WTC11 (cell line): Measurements from ENCODE around the gene HPDL. TPM values are rescaled to one million over a fixed set of nuclear protein-coding genes. Genes with fewer than 3 reads are reported as not detected.

Source experiments
- ATAC-seq: fragments of 200-7000 bp; cut with Tn5 transposase; 2 replicates; pipeline ENCODE4 v1.10.0; 2021; ENCODE audit warnings: mild to moderate bottlenecking, moderate library complexity
- CTCF ChIA-PET: fragments of 300-600 bp; sonication (Branson Sonifier 250); formaldehyde crosslinking; loops from one replicate; lab custom pipeline; 2021; ENCODE audit warnings: antibody characterized with exemption; lab: Charles Lee
- POLR2A ChIA-PET: fragments of 350-600 bp; sonication (Branson Sonifier 250); formaldehyde crosslinking; loops from one replicate; lab custom pipeline; 2021; ENCODE audit warnings: antibody characterized with exemption; lab: Charles Lee
- DNase-seq: peaks from one replicate; pipeline ENCODE4 v3.0.0; 2021; ENCODE audit warnings: low spot score
- H3K27ac Mint-ChIP-seq: 2 replicates; pipeline ENCODE4 v1.8.0; 2021; ENCODE audit warnings: mixed read lengths
- H3K27me3 Mint-ChIP-seq: 2 replicates; pipeline ENCODE4 v1.8.0; 2021; ENCODE audit warnings: low read depth, mild to moderate bottlenecking, moderate library complexity, mixed read lengths
- H3K36me3 Mint-ChIP-seq: 2 replicates; pipeline ENCODE4 v1.8.0; 2021; ENCODE audit warnings: mixed read lengths
- H3K4me1 Mint-ChIP-seq: 2 replicates; pipeline ENCODE4 v1.8.0; 2022; ENCODE audit warnings: mixed read lengths
- H3K4me3 Mint-ChIP-seq: 2 replicates; pipeline ENCODE4 v1.8.0; 2021; ENCODE audit warnings: mild to moderate bottlenecking, moderate library complexity, mixed read lengths
- H3K9me3 Mint-ChIP-seq: 2 replicates; pipeline ENCODE4 v1.8.0; 2021; ENCODE audit warnings: mixed read lengths
- CREM ChIP-seq: sonication (generic); formaldehyde crosslinking; IDR thresholded peaks from 2 replicates; pipeline ENCODE4 v1.8.1; 2022; ENCODE audit warnings: mild to moderate bottlenecking, missing genetic modification reagents, moderate library complexity
- FOXP1 ChIP-seq: sonication (generic); formaldehyde crosslinking; IDR thresholded peaks from 2 replicates; pipeline ENCODE4 v1.8.0; 2022; ENCODE audit warnings: missing genetic modification reagents, mild to moderate bottlenecking, moderate library complexity, borderline replicate concordance
- GABPB1 ChIP-seq: sonication (generic); formaldehyde crosslinking; IDR thresholded peaks from 2 replicates; pipeline ENCODE4 v1.8.1; 2023; ENCODE audit warnings: mild to moderate bottlenecking, missing genetic modification reagents
- HMGXB4 ChIP-seq: sonication (generic); formaldehyde crosslinking; IDR thresholded peaks from 2 replicates; pipeline ENCODE4 v1.8.1; 2023; ENCODE audit warnings: mild to moderate bottlenecking, moderate library complexity, missing genetic modification reagents
- PREB ChIP-seq: sonication (generic); formaldehyde crosslinking; IDR thresholded peaks from 2 replicates; pipeline ENCODE4 v1.8.1; 2022; ENCODE audit warnings: mild to moderate bottlenecking, missing genetic modification reagents, moderate library complexity, borderline replicate concordance
- TCF7 ChIP-seq: sonication (generic); formaldehyde crosslinking; IDR thresholded peaks from 2 replicates; pipeline ENCODE4 v1.8.0; 2022; ENCODE audit warnings: mild to moderate bottlenecking, low read depth, missing genetic modification reagents, moderate library complexity
- TEAD1 ChIP-seq: sonication (generic); formaldehyde crosslinking; IDR thresholded peaks from 2 replicates; pipeline ENCODE4 v1.8.0; 2022; ENCODE audit warnings: mild to moderate bottlenecking, missing genetic modification reagents
- TEAD4 ChIP-seq: sonication (generic); formaldehyde crosslinking; IDR thresholded peaks from 2 replicates; pipeline ENCODE4 v1.8.0; 2022; ENCODE audit warnings: mild to moderate bottlenecking, missing genetic modification reagents
- ZNF121 ChIP-seq: sonication (generic); formaldehyde crosslinking; IDR thresholded peaks from 2 replicates; pipeline ENCODE4 v1.8.0; 2023; ENCODE audit warnings: missing genetic modification reagents
- ZNF232 ChIP-seq: sonication (generic); formaldehyde crosslinking; IDR thresholded peaks from 2 replicates; pipeline ENCODE4 v1.8.0; 2022; ENCODE audit warnings: mild to moderate bottlenecking, missing genetic modification reagents
- ZNF263 ChIP-seq: sonication (generic); formaldehyde crosslinking; IDR thresholded peaks from 2 replicates; pipeline ENCODE4 v1.8.1; 2022; ENCODE audit warnings: low read depth, mild to moderate bottlenecking, moderate library complexity, missing genetic modification reagents
- ZNF317 ChIP-seq: sonication (generic); formaldehyde crosslinking; IDR thresholded peaks from 2 replicates; pipeline ENCODE4 v1.8.1; 2023; ENCODE audit warnings: low read depth, mild to moderate bottlenecking, moderate library complexity, missing genetic modification reagents, borderline replicate concordance
- ZNF671 ChIP-seq: fragments of 250-450 bp; sonication (Bioruptor Pico); IDR thresholded peaks from 2 replicates; pipeline ENCODE4 v1.8.0; 2021; ENCODE audit warnings: mild to moderate bottlenecking
- total RNA-seq: library from RNA; stranded (reverse); gene quantifications from 3 replicates; pipeline ENCODE4 v1.2.3, GENCODE V29; 2021
- TF ChIP-seq, protein P1 (sequence below): fragments of 250-450 bp; sonication (Bioruptor Pico); IDR thresholded peaks from 2 replicates; pipeline ENCODE4 v1.9.0; 2021; ENCODE audit warnings: mild to moderate bottlenecking, borderline replicate concordance
- TF ChIP-seq, protein P2 (sequence below): sonication (generic); formaldehyde crosslinking; IDR thresholded peaks from 2 replicates; pipeline ENCODE4 v1.8.1; 2022; ENCODE audit warnings: low read depth, mild to moderate bottlenecking, moderate library complexity, missing genetic modification reagents, borderline replicate concordance
- TF ChIP-seq, protein P3 (sequence below): sonication (generic); formaldehyde crosslinking; IDR thresholded peaks from 2 replicates; pipeline ENCODE4 v1.8.1; 2022; ENCODE audit warnings: missing genetic modification reagents, borderline replicate concordance
- TF ChIP-seq, protein P4 (sequence below): sonication (generic); formaldehyde crosslinking; IDR thresholded peaks from 2 replicates; pipeline ENCODE4 v1.8.1; 2023; ENCODE audit warnings: mild to moderate bottlenecking, missing genetic modification reagents, moderate library complexity

Gene HPDL
- total RNA-seq, 1 experiment from 2014 or later: 44.0 TPM

DNA sequence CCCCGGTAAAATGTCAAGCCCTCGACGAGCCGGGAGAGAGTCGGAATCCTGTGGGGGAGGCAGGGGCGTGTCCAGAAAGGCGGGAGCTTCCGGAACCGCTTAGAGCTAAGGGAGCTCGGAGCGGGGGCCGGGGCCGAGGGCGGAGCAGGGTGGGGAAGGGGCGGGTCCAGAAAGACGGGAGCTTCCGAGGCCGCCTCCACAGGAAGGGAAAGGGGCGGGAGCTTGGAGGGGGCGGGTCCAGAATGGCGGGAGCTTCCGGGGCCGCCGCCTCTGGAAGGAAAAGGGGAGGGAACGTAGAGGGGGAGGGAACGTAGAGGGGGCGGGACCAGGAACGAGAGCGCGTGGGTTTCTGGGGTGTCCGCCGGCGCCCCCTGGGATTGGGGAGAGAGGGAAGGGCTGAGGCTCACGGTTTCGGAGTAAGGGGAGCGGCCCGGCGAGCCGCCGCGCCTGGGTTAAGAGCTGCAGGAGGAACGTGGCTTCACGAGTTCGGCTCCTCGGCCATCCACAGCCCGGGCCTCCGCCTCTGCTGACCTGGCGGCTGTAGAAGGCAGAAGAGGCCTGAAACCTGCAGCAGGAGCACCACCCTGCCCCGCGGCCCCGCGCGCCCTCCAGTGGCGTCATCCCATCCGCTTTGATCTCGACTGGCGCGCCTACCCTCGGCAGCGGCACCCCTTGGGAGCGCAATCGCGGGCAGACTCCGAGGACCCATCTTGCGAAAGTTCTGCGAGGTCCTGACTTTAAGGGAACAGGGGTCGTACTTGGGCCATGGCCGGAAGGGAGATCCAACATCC is 23.0 kb upstream of the HPDL start (continued):
- peak; percentile 90; the same call in 1 of the 2 replicates for TF ChIP-seq HMGXB4 (CRISPR knock-in tag)
- TF ChIP-seq GABPB1 (CRISPR knock-in tag): peak; percentile 54; the same call in 1 of the 2 replicates
- TF ChIP-seq, protein P1, sequence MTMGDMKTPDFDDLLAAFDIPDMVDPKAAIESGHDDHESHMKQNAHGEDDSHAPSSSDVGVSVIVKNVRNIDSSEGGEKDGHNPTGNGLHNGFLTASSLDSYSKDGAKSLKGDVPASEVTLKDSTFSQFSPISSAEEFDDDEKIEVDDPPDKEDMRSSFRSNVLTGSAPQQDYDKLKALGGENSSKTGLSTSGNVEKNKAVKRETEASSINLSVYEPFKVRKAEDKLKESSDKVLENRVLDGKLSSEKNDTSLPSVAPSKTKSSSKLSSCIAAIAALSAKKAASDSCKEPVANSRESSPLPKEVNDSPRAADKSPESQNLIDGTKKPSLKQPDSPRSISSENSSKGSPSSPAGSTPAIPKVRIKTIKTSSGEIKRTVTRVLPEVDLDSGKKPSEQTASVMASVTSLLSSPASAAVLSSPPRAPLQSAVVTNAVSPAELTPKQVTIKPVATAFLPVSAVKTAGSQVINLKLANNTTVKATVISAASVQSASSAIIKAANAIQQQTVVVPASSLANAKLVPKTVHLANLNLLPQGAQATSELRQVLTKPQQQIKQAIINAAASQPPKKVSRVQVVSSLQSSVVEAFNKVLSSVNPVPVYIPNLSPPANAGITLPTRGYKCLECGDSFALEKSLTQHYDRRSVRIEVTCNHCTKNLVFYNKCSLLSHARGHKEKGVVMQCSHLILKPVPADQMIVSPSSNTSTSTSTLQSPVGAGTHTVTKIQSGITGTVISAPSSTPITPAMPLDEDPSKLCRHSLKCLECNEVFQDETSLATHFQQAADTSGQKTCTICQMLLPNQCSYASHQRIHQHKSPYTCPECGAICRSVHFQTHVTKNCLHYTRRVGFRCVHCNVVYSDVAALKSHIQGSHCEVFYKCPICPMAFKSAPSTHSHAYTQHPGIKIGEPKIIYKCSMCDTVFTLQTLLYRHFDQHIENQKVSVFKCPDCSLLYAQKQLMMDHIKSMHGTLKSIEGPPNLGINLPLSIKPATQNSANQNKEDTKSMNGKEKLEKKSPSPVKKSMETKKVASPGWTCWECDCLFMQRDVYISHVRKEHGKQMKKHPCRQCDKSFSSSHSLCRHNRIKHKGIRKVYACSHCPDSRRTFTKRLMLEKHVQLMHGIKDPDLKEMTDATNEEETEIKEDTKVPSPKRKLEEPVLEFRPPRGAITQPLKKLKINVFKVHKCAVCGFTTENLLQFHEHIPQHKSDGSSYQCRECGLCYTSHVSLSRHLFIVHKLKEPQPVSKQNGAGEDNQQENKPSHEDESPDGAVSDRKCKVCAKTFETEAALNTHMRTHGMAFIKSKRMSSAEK: peak; percentile 30; the same call in 1 of the 2 replicates
- TF ChIP-seq TCF7 (CRISPR knock-in tag): peak; percentile 64; the same call in 1 of the 2 replicates
- peak; percentile 86; the same call in 1 of the 2 replicates for TF ChIP-seq FOXP1
- TF ChIP-seq ZNF671 (CRISPR knock-in tag): no peak

DNA sequence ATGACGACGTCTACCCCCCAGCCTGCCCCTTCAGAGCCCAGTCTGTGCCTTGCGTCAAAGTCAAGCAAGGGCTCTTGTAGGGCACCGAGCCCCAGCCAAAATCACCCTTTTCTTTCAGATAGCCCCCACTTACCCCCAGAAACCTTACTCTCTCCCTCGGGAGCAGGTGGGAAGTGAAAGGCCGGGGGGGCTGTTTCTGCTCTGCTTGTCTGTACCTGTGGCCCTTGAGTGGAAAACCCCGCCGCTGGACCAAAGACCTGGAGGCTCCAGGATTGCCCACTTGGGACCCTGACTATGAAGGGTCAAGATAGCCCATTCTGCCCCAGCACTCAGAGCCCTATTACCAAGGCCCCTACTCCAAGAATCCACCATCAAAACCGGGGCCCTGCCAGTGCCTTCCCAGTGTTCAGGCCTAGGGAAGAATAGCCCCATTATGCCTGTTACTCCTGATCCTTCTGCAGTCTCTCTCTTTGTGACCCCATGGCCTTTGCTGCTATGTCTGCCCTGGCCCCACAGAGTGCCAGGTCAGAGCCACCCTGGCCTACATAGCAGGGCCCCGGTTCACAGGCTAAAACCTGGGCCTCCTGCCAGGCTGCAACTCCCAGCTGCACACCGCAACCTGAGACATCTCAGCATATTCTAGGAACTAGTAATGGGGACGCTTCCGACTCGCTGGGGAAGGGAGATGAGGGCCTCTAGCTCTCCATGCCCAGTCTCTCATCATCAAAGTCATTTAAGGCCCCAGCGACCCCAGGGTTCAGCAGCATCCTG is 22.2 kb upstream of the HPDL start:
- CTCF ChIA-PET: interaction anchor here (0.6 to 11.1 kb wide), 10 partner anchors 16 to 289 kb away, joined by 3 to 317 read pairs (median 8); partner anchors contain the start of genes CCDC163, HECTD3, MMACHC and MUTYH
- no peak for DNase-seq
- peak overlapping the region; percentile 95 for H3K27ac Mint-ChIP-seq

GRCh38 chr1:45305231-45305630 is 21.5 kb upstream of the HPDL start:
- Mint-ChIP-seq H3K9me3 (no peaks in the 10 kb centered on the region), H3K27me3 (no peaks in the 10 kb centered on the region), H3K36me3 (no peaks in the 10 kb centered on the region), H3K27ac (peak overlapping the region; percentile 95; the same call in 1 of the 2 replicates), H3K4me3 (peak overlapping the region; percentile 86), H3K4me1 (peaks cover 53% of the 10 kb centered on the region)
- no peak for DNase-seq
- ChIA-PET CTCF (interaction anchor here (0.8 to 11.1 kb wide), 7 partner anchors 15 to 290 kb away, joined by 3 to 317 read pairs (median 3); partner anchors contain the start of genes HECTD3, MUTYH, TOE1 and UROD), POLR2A (interaction anchor here (1.0 to 5.3 kb wide), 3 partner anchors 23 to 293 kb away, joined by 3 to 52 read pairs (median 12); partner anchors contain the start of genes HPDL, MUTYH, TOE1 and UROD)
- ATAC-seq: no peak
- TF ChIP-seq ZNF317 (no peak), CREM (CRISPR knock-in tag) (no peak), PREB (no peak), TEAD1 (CRISPR knock-in tag) (no peak)
- TF ChIP-seq, protein P2, sequence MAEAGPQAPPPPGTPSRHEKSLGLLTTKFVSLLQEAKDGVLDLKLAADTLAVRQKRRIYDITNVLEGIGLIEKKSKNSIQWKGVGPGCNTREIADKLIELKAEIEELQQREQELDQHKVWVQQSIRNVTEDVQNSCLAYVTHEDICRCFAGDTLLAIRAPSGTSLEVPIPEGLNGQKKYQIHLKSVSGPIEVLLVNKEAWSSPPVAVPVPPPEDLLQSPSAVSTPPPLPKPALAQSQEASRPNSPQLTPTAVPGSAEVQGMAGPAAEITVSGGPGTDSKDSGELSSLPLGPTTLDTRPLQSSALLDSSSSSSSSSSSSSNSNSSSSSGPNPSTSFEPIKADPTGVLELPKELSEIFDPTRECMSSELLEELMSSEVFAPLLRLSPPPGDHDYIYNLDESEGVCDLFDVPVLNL (CRISPR knock-in tag): no peak
- TF ChIP-seq, protein P3, sequence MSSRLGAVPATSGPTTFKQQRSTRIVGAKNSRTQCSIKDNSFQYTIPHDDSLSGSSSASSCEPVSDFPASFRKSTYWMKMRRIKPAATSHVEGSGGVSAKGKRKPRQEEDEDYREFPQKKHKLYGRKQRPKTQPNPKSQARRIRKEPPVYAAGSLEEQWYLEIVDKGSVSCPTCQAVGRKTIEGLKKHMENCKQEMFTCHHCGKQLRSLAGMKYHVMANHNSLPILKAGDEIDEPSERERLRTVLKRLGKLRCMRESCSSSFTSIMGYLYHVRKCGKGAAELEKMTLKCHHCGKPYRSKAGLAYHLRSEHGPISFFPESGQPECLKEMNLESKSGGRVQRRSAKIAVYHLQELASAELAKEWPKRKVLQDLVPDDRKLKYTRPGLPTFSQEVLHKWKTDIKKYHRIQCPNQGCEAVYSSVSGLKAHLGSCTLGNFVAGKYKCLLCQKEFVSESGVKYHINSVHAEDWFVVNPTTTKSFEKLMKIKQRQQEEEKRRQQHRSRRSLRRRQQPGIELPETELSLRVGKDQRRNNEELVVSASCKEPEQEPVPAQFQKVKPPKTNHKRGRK (CRISPR knock-in tag): no peak

More for the DNA sequence above, 22.2 kb upstream of the HPDL start:
- POLR2A ChIA-PET: interaction anchor here (1.0 to 5.3 kb wide), 6 partner anchors 23 to 491 kb away, joined by 3 to 52 read pairs (median 9); partner anchors contain the start of genes HPDL, MUTYH, TOE1 and UROD
- TF ChIP-seq ZNF232 (no peak), ZNF121 (CRISPR knock-in tag) (peak; percentile 29; the same call in 1 of the 2 replicates), ZNF263 (CRISPR knock-in tag) (0 out of 2 replicates have a peak, but pooled peaks have one; percentile 1), TEAD4 (CRISPR knock-in tag) (no peak)
- TF ChIP-seq, protein P3 (CRISPR knock-in tag): no peak
- TF ChIP-seq, protein P4, sequence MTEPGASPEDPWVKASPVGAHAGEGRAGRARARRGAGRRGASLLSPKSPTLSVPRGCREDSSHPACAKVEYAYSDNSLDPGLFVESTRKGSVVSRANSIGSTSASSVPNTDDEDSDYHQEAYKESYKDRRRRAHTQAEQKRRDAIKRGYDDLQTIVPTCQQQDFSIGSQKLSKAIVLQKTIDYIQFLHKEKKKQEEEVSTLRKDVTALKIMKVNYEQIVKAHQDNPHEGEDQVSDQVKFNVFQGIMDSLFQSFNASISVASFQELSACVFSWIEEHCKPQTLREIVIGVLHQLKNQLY: no peak
- Mint-ChIP-seq H3K36me3 (no peaks in the 10 kb centered on the region), H3K27me3 (no peaks in the 10 kb centered on the region), H3K4me3 (peak overlapping the region; percentile 86), H3K9me3 (no peaks in the 10 kb centered on the region), H3K4me1 (peaks cover 53% of the 10 kb centered on the region)
- no peak for ATAC-seq
